ENCODE data around the gene CADPS.

Gene CADPS

GRCh38 chr3:62368705-62369475 lies 506.3 kb downstream of the CADPS start:
- no peak for DNase-seq

- DNase-seq = no peak
Measured at GRCh38 chr3:62368290-62368704, 506.9 kb downstream of the CADPS start.

GRCh38 chr3:62367763-62368195 lies 507.4 kb downstream of the CADPS start:
- DNase-seq = no peak

GRCh38 chr3:62366126-62366484 lies 509.1 kb downstream of the CADPS start:
- no peak for DNase-seq

- no peak for DNase-seq
Measured at GRCh38 chr3:62365391-62366125, 509.7 kb downstream of the CADPS start.

GRCh38 chr3:62364191-62364590 lies 511.0 kb downstream of the CADPS start:
- DNase-seq = no peak

- no peak for DNase-seq
Measured at GRCh38 chr3:62363275-62363674, 511.9 kb downstream of the CADPS start.

- no peak for DNase-seq
Measured at GRCh38 chr3:62361824-62362223, 513.4 kb downstream of the CADPS start.

- DNase-seq = no peak
Measured at GRCh38 chr3:62361261-62361660, 514.0 kb downstream of the CADPS start.

GRCh38 chr3:62359531-62359930 lies 515.7 kb downstream of the CADPS start:
- no peak for DNase-seq

- no peak for DNase-seq
Measured at GRCh38 chr3:62356356-62356755, 518.9 kb downstream of the CADPS start.

GRCh38 chr3:62355703-62356102 lies 519.5 kb downstream of the CADPS start:
- no peak for DNase-seq

Data from NCI-H510A (cell line).